A549 (cell line): Measurements from ENCODE around the gene SPRTN. TPM values are rescaled to one million over a fixed set of nuclear protein-coding genes. Genes with fewer than 3 reads are reported as not detected.

Experiments used
- ATAC-seq, 2 experiments: fragments of 200-7000 bp in 1 of 2; fragments of >200 bp in 1 of 2; cut with Nextera tagmentation in 1 of 2; cut with Tn5 transposase in 1 of 2; 3 replicates each; pipeline versions ENCODE4 v1.8.0 to v1.9.1; 2018 to 2020; ENCODE audit warnings: mild to moderate bottlenecking in 1 of 2, moderate library complexity in 1 of 2
- CTCF ChIA-PET: fragments of 300-600 bp; sonication (Branson Sonifier 250); formaldehyde crosslinking; extraction: SDS; loops from one replicate; lab custom pipeline; 2021; ENCODE audit warnings: antibody characterized with exemption, inconsistent platforms; lab: Yijun Ruan, JAX
- POLR2A ChIA-PET: fragments of 350-600 bp; formaldehyde crosslinking; extraction: SDS; loops from one replicate; lab custom pipeline; 2021; ENCODE audit warnings: antibody characterized with exemption, inconsistent platforms; lab: Yijun Ruan, JAX
- DNase-seq, 2 experiments: peaks; one replicate each; pipeline versions ENCODE4 v3.0.0 to v3.0.0-alpha.2; 2011 to 2016; ENCODE audit warnings: low read depth in 1 of 2, low spot score in 1 of 2
- FAIRE-seq: peaks from 2 replicates; lab custom pipeline; 2011; peaks lifted over from hg19 to GRCh38; lab: Jason Lieb, UNC
- H3K27ac ChIP-seq, 2 experiments: fragments of >200 bp; sonication (Bioruptor Twin); formaldehyde crosslinking; 3 replicates each; pipeline ENCODE4 v1.5.1; 2016 to 2017
- H3K4me1 ChIP-seq: fragments of >200 bp; sonication (Bioruptor Twin); formaldehyde crosslinking; 3 replicates; pipeline ENCODE4 v1.6.1; 2016
- H3K4me2 ChIP-seq: fragments of >200 bp; sonication (Bioruptor Twin); formaldehyde crosslinking; 3 replicates; pipeline ENCODE4 v1.6.1; 2016
- H3K4me3 ChIP-seq: fragments of >200 bp; sonication (Bioruptor Twin); formaldehyde crosslinking; 3 replicates; pipeline ENCODE4 v1.5.1; 2016
- H3K9me3 ChIP-seq: fragments of >200 bp; sonication (Bioruptor Twin); formaldehyde crosslinking; 3 replicates; pipeline ENCODE4 v1.6.1; 2016
- CBX2 ChIP-seq: fragments of 200-600 bp; sonication (generic); IDR thresholded peaks from 2 replicates; pipeline ENCODE4 v1.6.1; 2016; ENCODE audit warnings: low read depth, mild to moderate bottlenecking, borderline replicate concordance
- EHMT2 ChIP-seq: fragments of 200-600 bp; sonication (generic); IDR thresholded peaks from 2 replicates; pipeline ENCODE4 v1.6.1; 2016; ENCODE audit warnings: antibody characterized with exemption, low read depth, mild to moderate bottlenecking, moderate library complexity
- ESRRA ChIP-seq: fragments of 150-350 bp; IDR thresholded peaks from 2 replicates; pipeline ENCODE4 v1.6.1; 2014; ENCODE audit warnings: mild to moderate bottlenecking, low read length, borderline replicate concordance
- FOXS1 ChIP-seq: fragments of 250-450 bp; sonication (Bioruptor Pico); IDR thresholded peaks from 2 replicates; pipeline ENCODE4 v1.5.0; 2020; ENCODE audit warnings: mild to moderate bottlenecking, moderate library complexity
- HDAC2 ChIP-seq: fragments of 200-600 bp; sonication (generic); IDR thresholded peaks from 2 replicates; pipeline ENCODE4 v1.6.1; 2016
- HEYL ChIP-seq: fragments of 250-450 bp; sonication (Bioruptor Pico); IDR thresholded peaks from 2 replicates; pipeline ENCODE4 v1.8.0; 2021; ENCODE audit warnings: mild to moderate bottlenecking, moderate library complexity
- HOXA7 ChIP-seq: fragments of 250-450 bp; sonication (Bioruptor Pico); IDR thresholded peaks from 2 replicates; pipeline ENCODE4 v1.5.0; 2020; ENCODE audit warnings: mild to moderate bottlenecking, moderate library complexity
- JUN ChIP-seq, 2 experiments: fragments of >200 bp; sonication (Bioruptor Twin); formaldehyde crosslinking; IDR thresholded peaks; 2 replicates in 1 of 2; 3 replicates in 1 of 2; pipeline ENCODE4 v1.6.1; 2016 to 2017
- KDM1A ChIP-seq: fragments of 200-600 bp; sonication (generic); IDR thresholded peaks from 2 replicates; pipeline ENCODE4 v1.6.1; 2016; ENCODE audit warnings: low read depth, mild to moderate bottlenecking
- MYC ChIP-seq: IDR thresholded peaks from 2 replicates; pipeline ENCODE4 v1.6.1; 2012; ENCODE audit warnings: mild to moderate bottlenecking, inconsistent platforms, low read length, improper control_type of control experiment, borderline replicate concordance
- PHF8 ChIP-seq: fragments of 200-600 bp; sonication (generic); IDR thresholded peaks from 2 replicates; pipeline ENCODE4 v1.6.1; 2016; ENCODE audit warnings: low read depth, mild to moderate bottlenecking, antibody characterized with exemption, moderate library complexity, borderline replicate concordance
- REST ChIP-seq: fragments of 200-600 bp; sonication (generic); IDR thresholded peaks from 2 replicates; pipeline ENCODE4 v1.6.1; 2016; ENCODE audit warnings: antibody characterized with exemption, mild to moderate bottlenecking, moderate library complexity
- RNF2 ChIP-seq: fragments of 200-600 bp; sonication (generic); IDR thresholded peaks from 2 replicates; pipeline ENCODE4 v1.6.1; 2016; ENCODE audit warnings: low read depth, mild to moderate bottlenecking, antibody characterized with exemption, moderate library complexity, borderline replicate concordance
- SMC3 ChIP-seq: fragments of >200 bp; sonication (Bioruptor Twin); formaldehyde crosslinking; IDR thresholded peaks from 3 replicates; pipeline ENCODE4 v1.6.1; 2018; ENCODE audit warnings: inconsistent platforms
- TFCP2L1 ChIP-seq: fragments of 250-450 bp; sonication (Bioruptor Pico); IDR thresholded peaks from 2 replicates; pipeline ENCODE4 v1.5.0; 2021; ENCODE audit warnings: mild to moderate bottlenecking
- ZFP36 ChIP-seq: fragments of 450-650 bp; IDR thresholded peaks from 2 replicates; pipeline ENCODE4 v1.6.1; 2014; ENCODE audit warnings: borderline replicate concordance; ENCODE audit not compliant: partially characterized antibody
- ZNF302 ChIP-seq: fragments of 250-450 bp; sonication (Bioruptor Pico); IDR thresholded peaks from 2 replicates; pipeline ENCODE4 v1.9.0; 2021; ENCODE audit warnings: inconsistent platforms, mild to moderate bottlenecking, moderate library complexity
- WGBS: methylation state at CpG from one replicate; pipeline ENCODE4 v1.1.6; 2017; ENCODE audit errors: missing lambda C conversion rate; 5-methylcytosine and 5-hydroxymethylcytosine counted together
- polyA plus RNA-seq, 4 experiments: library from polyadenylated mRNA; depleted of rRNA in 3 of 4; stranded (reverse); fragments of >200 nt; fragmentation: RNase III in 1 of 4; extraction: RNeasy Plus Mini Kit Qiagen cat#74134 plus additional on column Dnase treatment in 1 of 4; gene quantifications; 2 replicates in 3 of 4; 3 replicates in 1 of 4; pipeline ENCODE4 v1.2.3, GENCODE V29; 2011 to 2017
- TF ChIP-seq, protein P1 (sequence below): fragments of >200 bp; sonication (Bioruptor Twin); formaldehyde crosslinking; IDR thresholded peaks from 3 replicates; pipeline ENCODE4 v1.6.1; 2016
- TF ChIP-seq, protein P2 (sequence below): fragments of >200 bp; sonication (Bioruptor Twin); formaldehyde crosslinking; IDR thresholded peaks from 3 replicates; pipeline ENCODE4 v1.5.1; 2016
- TF ChIP-seq, protein P3 (sequence below): fragments of >200 bp; sonication (Bioruptor Twin); formaldehyde crosslinking; IDR thresholded peaks from 2 replicates; pipeline ENCODE4 v1.6.1; 2016

The SPRTN gene
- polyA plus RNA-seq, 2 of the 4 experiments (the other 2 are of a cell fraction) = 14.0 to 21.0 TPM

GRCh38 chr1:231317306-231318014, 20.6 kb upstream of the SPRTN start:
- Histone ChIP-seq H3K4me2 (no peak overlapping the region), H3K9me3 (no peaks in the 10 kb centered on the region)
- TF ChIP-seq TFCP2L1 (CRISPR knock-in tag) = no peak
- no peak for TF ChIP-seq MYC
- no peak for TF ChIP-seq SMC3
- no peak for TF ChIP-seq ZNF302 (CRISPR knock-in tag)
- TF ChIP-seq RNF2 = no peak
- TF ChIP-seq, protein P1, sequence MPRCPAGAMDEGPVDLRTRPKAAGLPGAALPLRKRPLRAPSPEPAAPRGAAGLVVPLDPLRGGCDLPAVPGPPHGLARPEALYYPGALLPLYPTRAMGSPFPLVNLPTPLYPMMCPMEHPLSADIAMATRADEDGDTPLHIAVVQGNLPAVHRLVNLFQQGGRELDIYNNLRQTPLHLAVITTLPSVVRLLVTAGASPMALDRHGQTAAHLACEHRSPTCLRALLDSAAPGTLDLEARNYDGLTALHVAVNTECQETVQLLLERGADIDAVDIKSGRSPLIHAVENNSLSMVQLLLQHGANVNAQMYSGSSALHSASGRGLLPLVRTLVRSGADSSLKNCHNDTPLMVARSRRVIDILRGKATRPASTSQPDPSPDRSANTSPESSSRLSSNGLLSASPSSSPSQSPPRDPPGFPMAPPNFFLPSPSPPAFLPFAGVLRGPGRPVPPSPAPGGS = no peak
- no peak for TF ChIP-seq JUN (IDR thresholded peaks at IDR 0.05)
- TF ChIP-seq REST = no peak
- TF ChIP-seq CBX2 = no peak
- no peak for TF ChIP-seq HEYL (CRISPR knock-in tag)
- no peak for TF ChIP-seq EHMT2
- TF ChIP-seq HDAC2 = no peak
- no peak for TF ChIP-seq PHF8
- TF ChIP-seq, protein P2, sequence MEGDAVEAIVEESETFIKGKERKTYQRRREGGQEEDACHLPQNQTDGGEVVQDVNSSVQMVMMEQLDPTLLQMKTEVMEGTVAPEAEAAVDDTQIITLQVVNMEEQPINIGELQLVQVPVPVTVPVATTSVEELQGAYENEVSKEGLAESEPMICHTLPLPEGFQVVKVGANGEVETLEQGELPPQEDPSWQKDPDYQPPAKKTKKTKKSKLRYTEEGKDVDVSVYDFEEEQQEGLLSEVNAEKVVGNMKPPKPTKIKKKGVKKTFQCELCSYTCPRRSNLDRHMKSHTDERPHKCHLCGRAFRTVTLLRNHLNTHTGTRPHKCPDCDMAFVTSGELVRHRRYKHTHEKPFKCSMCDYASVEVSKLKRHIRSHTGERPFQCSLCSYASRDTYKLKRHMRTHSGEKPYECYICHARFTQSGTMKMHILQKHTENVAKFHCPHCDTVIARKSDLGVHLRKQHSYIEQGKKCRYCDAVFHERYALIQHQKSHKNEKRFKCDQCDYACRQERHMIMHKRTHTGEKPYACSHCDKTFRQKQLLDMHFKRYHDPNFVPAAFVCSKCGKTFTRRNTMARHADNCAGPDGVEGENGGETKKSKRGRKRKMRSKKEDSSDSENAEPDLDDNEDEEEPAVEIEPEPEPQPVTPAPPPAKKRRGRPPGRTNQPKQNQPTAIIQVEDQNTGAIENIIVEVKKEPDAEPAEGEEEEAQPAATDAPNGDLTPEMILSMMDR = no peak
- TF ChIP-seq HOXA7 (CRISPR knock-in tag) = no peak
- no peak for TF ChIP-seq FOXS1 (CRISPR knock-in tag)
- TF ChIP-seq ESRRA = no peak
- TF ChIP-seq, protein P3, sequence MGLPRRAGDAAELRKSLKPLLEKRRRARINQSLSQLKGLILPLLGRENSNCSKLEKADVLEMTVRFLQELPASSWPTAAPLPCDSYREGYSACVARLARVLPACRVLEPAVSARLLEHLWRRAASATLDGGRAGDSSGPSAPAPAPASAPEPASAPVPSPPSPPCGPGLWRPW = no peak
- TF ChIP-seq, all 56 proteins: peak for 0
- Histone ChIP-seq H3K4me3 (no peak overlapping the region), H3K27ac (no peak overlapping the region), H3K4me1 (no peaks in the 10 kb centered on the region)
- ChIA-PET POLR2A (no interaction called here), CTCF (interaction anchor here (0.8 to 2.3 kb wide), 5 partner anchors 14 to 281 kb away, joined by 3 to 11 read pairs (median 4); no protein-coding TSS in a partner anchor)
- no peak for FAIRE-seq
- 87% methylated on average over 30 of the region's 44 CpGs for WGBS
- no peak for DNase-seq
- ATAC-seq = no peak

- WGBS = 89% methylated on average over 15 of the region's 15 CpGs
- no peak overlapping the region for H3K4me3 ChIP-seq
- FAIRE-seq = no peak
- H3K9me3 ChIP-seq = no peaks in the 10 kb centered on the region
- H3K4me2 ChIP-seq = no peak overlapping the region
- ChIA-PET CTCF (interaction anchor here (1.1 to 1.4 kb wide), 3 partner anchors 15 to 280 kb away, joined by 3 to 4 read pairs (median 4); no protein-coding TSS in a partner anchor), POLR2A (no interaction called here)
- no peak overlapping the region for H3K27ac ChIP-seq
- H3K4me1 ChIP-seq = no peaks in the 10 kb centered on the region
- no peak for DNase-seq
- no peak for TF ChIP-seq TFCP2L1 (CRISPR knock-in tag)
- TF ChIP-seq REST = no peak
- no peak for TF ChIP-seq ZFP36
- no peak for TF ChIP-seq KDM1A
- no peak for ATAC-seq
Observed at GRCh38 chr1:231318015-231318355, 20.1 kb upstream of the SPRTN start.
